Measurements from ENCODE around the gene CNPY4. TPM values are rescaled to one million over a fixed set of nuclear protein-coding genes. Genes with fewer than 3 reads are reported as not detected.

CNPY4 gene
- total and polyA plus RNA-seq, 2 donors (not counting 3 experiments of a cell fraction or from before 2014, with no cell fraction given) = 28.6 to 33.7 TPM

DNA sequence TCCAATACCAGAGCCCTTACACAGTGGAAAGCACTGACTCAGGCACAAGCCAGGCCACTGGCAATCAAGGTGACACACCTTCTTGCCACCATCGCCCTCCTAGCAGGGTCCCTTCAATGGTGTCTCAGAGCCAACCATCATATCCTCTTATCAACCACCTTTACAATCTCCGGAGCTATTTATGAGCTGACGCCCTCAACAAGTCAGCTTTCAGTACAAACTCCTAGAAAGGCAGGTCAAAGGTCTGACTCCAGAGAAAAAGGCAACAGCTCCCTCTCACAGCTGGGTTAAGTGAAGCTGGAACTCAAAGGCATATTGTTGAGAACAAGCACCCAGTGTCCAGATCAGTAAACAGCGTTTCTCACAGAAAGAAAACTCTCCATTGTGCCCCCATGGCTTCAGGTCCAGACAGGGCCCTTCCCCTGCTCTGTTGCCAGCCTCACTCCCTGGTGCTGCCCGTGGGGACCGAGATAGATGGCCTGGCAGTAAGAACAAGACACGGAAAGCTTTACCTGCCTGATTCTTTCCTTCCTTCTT is 40.3 kb upstream of the CNPY4 start:
- H2AFZ ChIP-seq (ENCODE audit: low read depth, low read length) = no peak overlapping the region
- intact Hi-C loops (cut with micrococcal nuclease) (no loop called here), dilution Hi-C loops (cut with MboI; ENCODE audit: extremely low pct_ligation_motif_present, low sequenced_read_pairs) (no loop called here)
- no peak overlapping the region for H3K4me2 ChIP-seq (ENCODE audit: insufficient read depth, low read length)
- BruUV-seq (replicated peaks) = no TSS peak
- no peaks in the 10 kb centered on the region for H3K27me3 ChIP-seq (ENCODE audit: control insufficient read depth in 2 of 2, insufficient read depth in 2 of 2, low read length in 2 of 2)
- H3K4me1 ChIP-seq (ENCODE audit: control insufficient read depth, extremely low read depth, insufficient read depth, low read length) = peaks cover 12% of the 10 kb centered on the region
- DNase-seq (ENCODE audit: low read depth, low spot score) = no peak
- H3K27ac ChIP-seq (ENCODE audit: insufficient read depth, low read depth, low read length) = no peak overlapping the region
- no peaks in the 10 kb centered on the region for H4K20me1 ChIP-seq (replicated peaks; ENCODE audit: control insufficient read depth, extremely low read depth, insufficient read depth, low read length)
- H3K4me3 ChIP-seq (replicated peaks in 1 of 3; ENCODE audit: insufficient read depth in 1 of 3, low read depth in 1 of 3, low read length in 3 of 3) = no peak overlapping the region
- no peak overlapping the region for H3K9ac ChIP-seq (replicated peaks; ENCODE audit: extremely low read depth, insufficient read depth, low read length)
- CTCF ChIA-PET = no interaction called here
- H3K36me3 ChIP-seq (ENCODE audit: control insufficient read depth in 2 of 2, extremely low read depth in 1 of 2, insufficient read depth in 2 of 2, low read length in 2 of 2) = peaks cover 17 to 30% of the 10 kb centered on the region in 2 experiments
- H3K9me3 ChIP-seq (replicated peaks; ENCODE audit: control insufficient read depth, insufficient read depth, low read length) = no peaks in the 10 kb centered on the region
- POLR2A ChIA-PET = interaction anchor here (0.6 kb wide), 1 partner anchor 91 kb away, joined by 9 read pairs; no protein-coding TSS in a partner anchor
- no peak for FAIRE-seq
- peaks cover 42% of the 10 kb centered on the region for H3K79me2 ChIP-seq (ENCODE audit: control insufficient read depth, insufficient read depth, low read length)
- TF ChIP-seq JUN (IDR thresholded peaks at IDR 0.05; ENCODE audit: borderline replicate concordance, insufficient read depth, insufficient read length, low read depth) (no peak), MAX (IDR thresholded peaks at IDR 0.05; ENCODE audit: insufficient read depth, insufficient read length) (no peak), EZH2 (IDR thresholded peaks at IDR 0.05; ENCODE audit: borderline replicate concordance, low read depth, low read length, severe bottlenecking) (no peak), POLR2A (IDR thresholded peaks at IDR 0.05; ENCODE audit: low read depth, low read length) (no peak), MYC (IDR thresholded peaks at IDR 0.05; ENCODE audit: low read depth, low read length) (no peak), POLR2AphosphoS5 (IDR thresholded peaks at IDR 0.05; ENCODE audit: insufficient read depth, low read depth, low read length) (no peak), GATA2 (IDR thresholded peaks at IDR 0.05; ENCODE audit: insufficient read depth, insufficient read length, low read depth, low read length) (no peak), FOS (IDR thresholded peaks at IDR 0.05; ENCODE audit: borderline replicate concordance, insufficient read depth, low read length) (no peak), CTCF (IDR thresholded peaks at IDR 0.05; ENCODE audit: extremely low read depth in 1 of 2, insufficient read depth in 1 of 2, low read depth in 1 of 2, low read length in 2 of 2) (no peak)
- no peaks in the 10 kb centered on the region for H3K9me1 ChIP-seq (replicated peaks; ENCODE audit: control insufficient read depth, extremely low read depth, insufficient read depth, low read length)
